Measurements from ENCODE around the gene ASXL3. TPM values are rescaled to one million over a fixed set of nuclear protein-coding genes. Genes with fewer than 3 reads are reported as not detected.

The ASXL3 gene
- total and polyA plus RNA-seq, 2 donors (not counting 3 experiments of a cell fraction or from before 2014, with no cell fraction given), result 0.07 to 0.27 TPM

GRCh38 chr18:33670029-33670428, 92.0 kb downstream of the ASXL3 start:
- Histone ChIP-seq H3K27ac (ENCODE audit: insufficient read depth, low read depth, low read length) (no peak overlapping the region), H3K4me3 (replicated peaks in 1 of 3; ENCODE audit: insufficient read depth in 1 of 3, low read depth in 1 of 3, low read length in 3 of 3) (no peak overlapping the region), H3K4me2 (ENCODE audit: insufficient read depth, low read length) (no peak overlapping the region), H3K9me1 (replicated peaks; ENCODE audit: control insufficient read depth, extremely low read depth, insufficient read depth, low read length) (no peaks in the 10 kb centered on the region), H3K36me3 (ENCODE audit: control insufficient read depth in 2 of 2, extremely low read depth in 1 of 2, insufficient read depth in 2 of 2, low read length in 2 of 2) (no peaks in the 10 kb centered on the region), H3K79me2 (ENCODE audit: control insufficient read depth, insufficient read depth, low read length) (no peaks in the 10 kb centered on the region), H3K9ac (replicated peaks; ENCODE audit: extremely low read depth, insufficient read depth, low read length) (no peak overlapping the region), H2AFZ (ENCODE audit: low read depth, low read length) (no peak overlapping the region), H3K9me3 (replicated peaks; ENCODE audit: control insufficient read depth, insufficient read depth, low read length) (no peaks in the 10 kb centered on the region), H3K27me3 (ENCODE audit: control insufficient read depth in 2 of 2, insufficient read depth in 2 of 2, low read length in 2 of 2) (no peaks in the 10 kb centered on the region), H3K4me1 (ENCODE audit: control insufficient read depth, extremely low read depth, insufficient read depth, low read length) (no peaks in the 10 kb centered on the region), H4K20me1 (replicated peaks; ENCODE audit: control insufficient read depth, extremely low read depth, insufficient read depth, low read length) (no peaks in the 10 kb centered on the region)
- dilution Hi-C loops (cut with MboI; ENCODE audit: extremely low pct_ligation_motif_present, low sequenced_read_pairs) (no loop called here), intact Hi-C loops (cut with micrococcal nuclease) (no loop called here)
- FAIRE-seq (no peak), DNase-seq (ENCODE audit: low read depth, low spot score) (no peak)
- ChIA-PET CTCF (no interaction called here), POLR2A (no interaction called here)
- TF ChIP-seq MYC (IDR thresholded peaks at IDR 0.05; ENCODE audit: low read depth, low read length), result no peak
- TF ChIP-seq MAX (IDR thresholded peaks at IDR 0.05; ENCODE audit: insufficient read depth, insufficient read length), result no peak
- no TSS peak for BruUV-seq (replicated peaks)

GRCh38 chr18:33673689-33674088, 95.7 kb downstream of the ASXL3 start:
- Histone ChIP-seq H3K27ac (ENCODE audit: insufficient read depth, low read depth, low read length) (no peak overlapping the region), H3K4me2 (ENCODE audit: insufficient read depth, low read length) (no peak overlapping the region), H3K4me3 (replicated peaks in 1 of 3; ENCODE audit: insufficient read depth in 1 of 3, low read depth in 1 of 3, low read length in 3 of 3) (no peak overlapping the region), H3K9me1 (replicated peaks; ENCODE audit: control insufficient read depth, extremely low read depth, insufficient read depth, low read length) (no peaks in the 10 kb centered on the region), H3K36me3 (ENCODE audit: control insufficient read depth in 2 of 2, extremely low read depth in 1 of 2, insufficient read depth in 2 of 2, low read length in 2 of 2) (no peaks in the 10 kb centered on the region), H3K9me3 (replicated peaks; ENCODE audit: control insufficient read depth, insufficient read depth, low read length) (no peaks in the 10 kb centered on the region), H3K27me3 (ENCODE audit: control insufficient read depth in 2 of 2, insufficient read depth in 2 of 2, low read length in 2 of 2) (no peaks in the 10 kb centered on the region), H3K9ac (replicated peaks; ENCODE audit: extremely low read depth, insufficient read depth, low read length) (no peak overlapping the region), H3K4me1 (ENCODE audit: control insufficient read depth, extremely low read depth, insufficient read depth, low read length) (no peaks in the 10 kb centered on the region), H4K20me1 (replicated peaks; ENCODE audit: control insufficient read depth, extremely low read depth, insufficient read depth, low read length) (no peaks in the 10 kb centered on the region), H3K79me2 (ENCODE audit: control insufficient read depth, insufficient read depth, low read length) (no peaks in the 10 kb centered on the region), H2AFZ (ENCODE audit: low read depth, low read length) (no peak overlapping the region)
- no peak for FAIRE-seq
- TF ChIP-seq POLR2AphosphoS5 (IDR thresholded peaks at IDR 0.05; ENCODE audit: insufficient read depth, low read depth, low read length), result no peak
- CTCF ChIA-PET, result interaction anchor here (0.7 to 2.5 kb wide), 6 partner anchors 30 to 461 kb away, joined by 3 to 21 read pairs (median 3); no protein-coding TSS in a partner anchor
- POLR2A ChIA-PET, result no interaction called here
- peak; percentile 30 for DNase-seq (ENCODE audit: low read depth, low spot score)
- dilution Hi-C loops (cut with MboI; ENCODE audit: extremely low pct_ligation_motif_present, low sequenced_read_pairs), result no loop called here
- intact Hi-C loops (cut with micrococcal nuclease), result loop anchor here (1.0 kb wide), 2 partner anchors 233 to 441 kb away; partner anchors contain the start of gene CCDC178
- no TSS peak for BruUV-seq (replicated peaks)
